HEK293 (cell line): ENCODE results near the gene TMEM239.

Source experiments
- CTCF ChIA-PET: fragments of 350-600 bp; formaldehyde crosslinking; extraction: SDS; loops from one replicate; lab custom pipeline; 2021; ENCODE audit warnings: antibody characterized with exemption; lab: Yijun Ruan, JAX
- POLR2A ChIA-PET: fragments of 300-600 bp; formaldehyde crosslinking; extraction: SDS; loops from one replicate; lab custom pipeline; 2020; ENCODE audit warnings: antibody characterized with exemption, inconsistent platforms; lab: Yijun Ruan, JAX
- H3K27ac ChIP-seq: fragments of 200-500 bp; sonication (Bioruptor generic); 2 replicates; pipeline ENCODE4 v1.5.1; 2014; ENCODE audit warnings: low read depth, low read length, control low read depth, inconsistent platforms; ENCODE audit errors: extremely low read depth
- H3K36me3 ChIP-seq, 2 experiments: fragments of 200-500 bp in 1 of 2; sonication (Bioruptor generic) in 1 of 2; 1 replicate in 1 of 2; 2 replicates in 1 of 2; pipeline ENCODE4 v1.5.1; 2014 to 2017; ENCODE audit warnings: inconsistent platforms in 2 of 2, low read length in 2 of 2; ENCODE audit not compliant: control insufficient read depth in 2 of 2, insufficient read depth in 1 of 2
- H3K4me1 ChIP-seq: fragments of 200-500 bp; sonication (Bioruptor generic); 2 replicates; pipeline ENCODE4 v1.5.1; 2014; ENCODE audit warnings: mild to moderate bottlenecking, low read length, inconsistent platforms; ENCODE audit not compliant: control insufficient read depth, insufficient read depth
- H3K4me3 ChIP-seq: 2 replicates; pipeline ENCODE4 v1.5.1; 2011; ENCODE audit warnings: low read depth, mild to moderate bottlenecking, control low read depth, low read length, moderate library complexity
- H3K9me3 ChIP-seq: fragments of 200-500 bp; sonication (Bioruptor generic); 2 replicates; pipeline ENCODE4 v1.5.1; 2014; ENCODE audit warnings: low read depth, low read length, inconsistent platforms; ENCODE audit not compliant: control insufficient read depth, insufficient read depth
- KLF8 ChIP-seq: fragments of 450-650 bp; formaldehyde crosslinking; IDR thresholded peaks from 2 replicates; pipeline ENCODE4 v1.5.1; 2016; ENCODE audit warnings: missing biosample characterization, missing genetic modification characterization
- RBAK ChIP-seq: fragments of 450-650 bp; formaldehyde crosslinking; IDR thresholded peaks from 2 replicates; pipeline ENCODE4 v1.5.1; 2016; ENCODE audit warnings: missing biosample characterization, missing genetic modification characterization
- SALL2 ChIP-seq: fragments of 450-650 bp; formaldehyde crosslinking; IDR thresholded peaks from 2 replicates; pipeline ENCODE4 v1.5.0; 2017; ENCODE audit warnings: missing biosample characterization, mild to moderate bottlenecking, missing genetic modification characterization, borderline replicate concordance
- SP7 ChIP-seq: fragments of 450-650 bp; formaldehyde crosslinking; IDR thresholded peaks from 2 replicates; pipeline ENCODE4 v1.5.1; 2016; ENCODE audit warnings: missing biosample characterization, missing genetic modification characterization
- ZNF202 ChIP-seq: fragments of 450-650 bp; formaldehyde crosslinking; IDR thresholded peaks from 2 replicates; pipeline ENCODE4 v1.5.1; 2016; ENCODE audit warnings: missing biosample characterization, missing genetic modification characterization, borderline replicate concordance
- ZNF426 ChIP-seq: fragments of 450-650 bp; formaldehyde crosslinking; IDR thresholded peaks from 2 replicates; pipeline ENCODE4 v1.5.1; 2017; ENCODE audit warnings: missing biosample characterization, missing genetic modification characterization, mild to moderate bottlenecking, inconsistent platforms, moderate library complexity
- ZNF433 ChIP-seq: fragments of 450-650 bp; formaldehyde crosslinking; IDR thresholded peaks from 2 replicates; pipeline ENCODE4 v1.5.1; 2016; ENCODE audit warnings: missing biosample characterization, missing genetic modification characterization, low read depth
- ZNF529 ChIP-seq: fragments of 450-650 bp; formaldehyde crosslinking; IDR thresholded peaks from 2 replicates; pipeline ENCODE4 v1.5.1; 2017; ENCODE audit warnings: missing genetic modification characterization, missing biosample characterization; ENCODE audit not compliant: insufficient replicate concordance
- ZNF544 ChIP-seq: fragments of 450-650 bp; formaldehyde crosslinking; IDR thresholded peaks from 2 replicates; pipeline ENCODE4 v1.5.0; 2017; ENCODE audit warnings: missing biosample characterization, missing genetic modification characterization
- ZNF549 ChIP-seq: fragments of 450-650 bp; IDR thresholded peaks from 2 replicates; pipeline ENCODE4 v1.5.1; 2018; ENCODE audit warnings: missing biosample characterization, missing genetic modification characterization, mild to moderate bottlenecking, inconsistent platforms, moderate library complexity
- ZNF654 ChIP-seq: fragments of 450-650 bp; formaldehyde crosslinking; IDR thresholded peaks from 2 replicates; pipeline ENCODE4 v1.5.1; 2016; ENCODE audit warnings: low read depth, missing biosample characterization, missing genetic modification characterization
- ZNF777 ChIP-seq: fragments of 450-650 bp; formaldehyde crosslinking; IDR thresholded peaks from 2 replicates; pipeline ENCODE4 v1.5.1; 2017; ENCODE audit warnings: missing biosample characterization, missing genetic modification characterization, borderline replicate concordance
- TF ChIP-seq, protein P1 (sequence below): fragments of 450-650 bp; formaldehyde crosslinking; IDR thresholded peaks from 2 replicates; pipeline ENCODE4 v1.5.1; 2016; ENCODE audit warnings: missing biosample characterization, missing genetic modification characterization
- TF ChIP-seq, protein P2 (sequence below): fragments of 450-650 bp; IDR thresholded peaks from 2 replicates; pipeline ENCODE4 v1.5.1; 2018; ENCODE audit warnings: missing biosample characterization, missing genetic modification characterization
- TF ChIP-seq, protein P3 (sequence below): fragments of 450-650 bp; formaldehyde crosslinking; IDR thresholded peaks from 2 replicates; pipeline ENCODE4 v1.5.1; 2016; ENCODE audit warnings: missing biosample characterization, missing genetic modification characterization, low read depth
- TF ChIP-seq, protein P4 (sequence below): fragments of 450-650 bp; formaldehyde crosslinking; IDR thresholded peaks from 2 replicates; pipeline ENCODE4 v1.5.1; 2016; ENCODE audit warnings: missing biosample characterization, missing genetic modification characterization, borderline replicate concordance
- TF ChIP-seq, protein P5 (sequence below): fragments of 450-650 bp; formaldehyde crosslinking; IDR thresholded peaks from 2 replicates; pipeline ENCODE4; 2016; ENCODE audit warnings: missing biosample characterization, missing genetic modification characterization
- TF ChIP-seq, protein P6 (sequence below): fragments of 450-650 bp; formaldehyde crosslinking; conservative IDR thresholded peaks from 2 replicates; pipeline ENCODE4 v1.5.1; 2016; ENCODE audit warnings: low read depth, missing biosample characterization, missing genetic modification characterization

Gene TMEM239

DNA sequence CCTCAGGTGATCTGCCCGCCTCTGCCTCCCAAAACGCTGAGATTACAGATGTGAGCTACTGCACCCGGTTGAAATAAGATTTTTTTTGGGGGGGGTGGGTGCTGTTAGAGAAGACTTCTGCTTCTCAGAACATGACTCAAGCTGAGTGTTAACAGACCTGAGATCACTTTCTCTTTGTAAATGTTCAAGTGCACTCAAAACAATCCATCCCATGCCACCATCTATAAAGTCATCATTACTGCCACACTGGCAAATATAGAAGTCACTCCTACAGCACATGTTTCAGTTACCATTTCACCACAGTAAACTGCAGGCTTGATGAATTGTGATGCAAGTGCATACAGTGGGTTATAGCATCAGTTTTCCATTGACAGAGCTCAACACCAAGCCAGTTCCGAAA is 33.4 kb downstream of the TMEM239 start:
- Histone ChIP-seq H3K4me3 (no peak overlapping the region), H3K36me3 (peaks cover 0 to 6% of the 10 kb centered on the region in 2 experiments; a peak in 2 of 3 replicates), H3K9me3 (no peaks in the 10 kb centered on the region), H3K27ac (no peak overlapping the region), H3K4me1 (no peaks in the 10 kb centered on the region)
- ChIA-PET POLR2A (no interaction called here), CTCF (interaction anchor here (0.6 to 12.0 kb wide), 5 partner anchors 93 to 164 kb away, joined by 3 to 159 read pairs (median 3); no protein-coding TSS in a partner anchor)
- TF ChIP-seq RBAK (tag by site-specific recombination) (no peak), ZNF529 (tag by site-specific recombination) (no peak), ZNF777 (no peak), ZNF433 (tag by site-specific recombination) (no peak), SP7 (tag by site-specific recombination) (no peak), ZNF654 (tag by site-specific recombination) (no peak), ZNF426 (tag by site-specific recombination) (no peak), ZNF544 (no peak), ZNF202 (no peak), SALL2 (tag by site-specific recombination) (no peak), ZNF549 (no peak), KLF8 (no peak)
- TF ChIP-seq, protein P1, sequence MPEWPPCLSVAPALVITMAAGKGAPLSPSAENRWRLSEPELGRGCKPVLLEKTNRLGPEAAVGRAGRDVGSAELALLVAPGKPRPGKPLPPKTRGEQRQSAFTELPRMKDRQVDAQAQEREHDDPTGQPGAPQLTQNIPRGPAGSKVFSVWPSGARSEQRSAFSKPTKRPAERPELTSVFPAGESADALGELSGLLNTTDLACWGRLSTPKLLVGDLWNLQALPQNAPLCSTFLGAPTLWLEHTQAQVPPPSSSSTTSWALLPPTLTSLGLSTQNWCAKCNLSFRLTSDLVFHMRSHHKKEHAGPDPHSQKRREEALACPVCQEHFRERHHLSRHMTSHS (tag by site-specific recombination) = no peak
- TF ChIP-seq, protein P2, sequence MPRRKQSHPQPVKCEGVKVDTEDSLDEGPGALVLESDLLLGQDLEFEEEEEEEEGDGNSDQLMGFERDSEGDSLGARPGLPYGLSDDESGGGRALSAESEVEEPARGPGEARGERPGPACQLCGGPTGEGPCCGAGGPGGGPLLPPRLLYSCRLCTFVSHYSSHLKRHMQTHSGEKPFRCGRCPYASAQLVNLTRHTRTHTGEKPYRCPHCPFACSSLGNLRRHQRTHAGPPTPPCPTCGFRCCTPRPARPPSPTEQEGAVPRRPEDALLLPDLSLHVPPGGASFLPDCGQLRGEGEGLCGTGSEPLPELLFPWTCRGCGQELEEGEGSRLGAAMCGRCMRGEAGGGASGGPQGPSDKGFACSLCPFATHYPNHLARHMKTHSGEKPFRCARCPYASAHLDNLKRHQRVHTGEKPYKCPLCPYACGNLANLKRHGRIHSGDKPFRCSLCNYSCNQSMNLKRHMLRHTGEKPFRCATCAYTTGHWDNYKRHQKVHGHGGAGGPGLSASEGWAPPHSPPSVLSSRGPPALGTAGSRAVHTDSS (tag by site-specific recombination) = no peak
- TF ChIP-seq, protein P3, sequence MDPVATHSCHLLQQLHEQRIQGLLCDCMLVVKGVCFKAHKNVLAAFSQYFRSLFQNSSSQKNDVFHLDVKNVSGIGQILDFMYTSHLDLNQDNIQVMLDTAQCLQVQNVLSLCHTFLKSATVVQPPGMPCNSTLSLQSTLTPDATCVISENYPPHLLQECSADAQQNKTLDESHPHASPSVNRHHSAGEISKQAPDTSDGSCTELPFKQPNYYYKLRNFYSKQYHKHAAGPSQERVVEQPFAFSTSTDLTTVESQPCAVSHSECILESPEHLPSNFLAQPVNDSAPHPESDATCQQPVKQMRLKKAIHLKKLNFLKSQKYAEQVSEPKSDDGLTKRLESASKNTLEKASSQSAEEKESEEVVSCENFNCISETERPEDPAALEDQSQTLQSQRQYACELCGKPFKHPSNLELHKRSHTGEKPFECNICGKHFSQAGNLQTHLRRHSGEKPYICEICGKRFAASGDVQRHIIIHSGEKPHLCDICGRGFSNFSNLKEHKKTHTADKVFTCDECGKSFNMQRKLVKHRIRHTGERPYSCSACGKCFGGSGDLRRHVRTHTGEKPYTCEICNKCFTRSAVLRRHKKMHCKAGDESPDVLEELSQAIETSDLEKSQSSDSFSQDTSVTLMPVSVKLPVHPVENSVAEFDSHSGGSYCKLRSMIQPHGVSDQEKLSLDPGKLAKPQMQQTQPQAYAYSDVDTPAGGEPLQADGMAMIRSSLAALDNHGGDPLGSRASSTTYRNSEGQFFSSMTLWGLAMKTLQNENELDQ (tag by site-specific recombination) = no peak

DNA sequence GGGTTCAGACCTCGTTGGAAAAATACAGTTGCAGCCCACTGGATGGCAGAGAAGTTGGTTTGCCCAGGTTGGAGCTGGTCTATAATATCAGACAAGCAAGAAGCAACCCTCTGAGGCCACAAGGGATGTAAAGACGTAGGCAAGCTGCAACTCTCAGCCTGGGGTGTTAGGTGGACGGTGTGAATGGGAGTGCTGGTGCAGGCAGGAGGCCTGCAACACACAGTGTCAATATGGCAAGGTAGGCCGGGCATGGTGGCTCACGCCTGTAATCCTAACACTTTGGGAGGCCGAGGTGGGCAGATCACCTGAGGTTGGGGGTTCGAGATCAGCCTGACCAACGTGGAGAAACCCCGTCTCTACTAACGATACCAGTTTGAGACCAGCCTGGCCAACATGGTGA is 34.9 kb downstream of the TMEM239 start:
- TF ChIP-seq, protein P4, sequence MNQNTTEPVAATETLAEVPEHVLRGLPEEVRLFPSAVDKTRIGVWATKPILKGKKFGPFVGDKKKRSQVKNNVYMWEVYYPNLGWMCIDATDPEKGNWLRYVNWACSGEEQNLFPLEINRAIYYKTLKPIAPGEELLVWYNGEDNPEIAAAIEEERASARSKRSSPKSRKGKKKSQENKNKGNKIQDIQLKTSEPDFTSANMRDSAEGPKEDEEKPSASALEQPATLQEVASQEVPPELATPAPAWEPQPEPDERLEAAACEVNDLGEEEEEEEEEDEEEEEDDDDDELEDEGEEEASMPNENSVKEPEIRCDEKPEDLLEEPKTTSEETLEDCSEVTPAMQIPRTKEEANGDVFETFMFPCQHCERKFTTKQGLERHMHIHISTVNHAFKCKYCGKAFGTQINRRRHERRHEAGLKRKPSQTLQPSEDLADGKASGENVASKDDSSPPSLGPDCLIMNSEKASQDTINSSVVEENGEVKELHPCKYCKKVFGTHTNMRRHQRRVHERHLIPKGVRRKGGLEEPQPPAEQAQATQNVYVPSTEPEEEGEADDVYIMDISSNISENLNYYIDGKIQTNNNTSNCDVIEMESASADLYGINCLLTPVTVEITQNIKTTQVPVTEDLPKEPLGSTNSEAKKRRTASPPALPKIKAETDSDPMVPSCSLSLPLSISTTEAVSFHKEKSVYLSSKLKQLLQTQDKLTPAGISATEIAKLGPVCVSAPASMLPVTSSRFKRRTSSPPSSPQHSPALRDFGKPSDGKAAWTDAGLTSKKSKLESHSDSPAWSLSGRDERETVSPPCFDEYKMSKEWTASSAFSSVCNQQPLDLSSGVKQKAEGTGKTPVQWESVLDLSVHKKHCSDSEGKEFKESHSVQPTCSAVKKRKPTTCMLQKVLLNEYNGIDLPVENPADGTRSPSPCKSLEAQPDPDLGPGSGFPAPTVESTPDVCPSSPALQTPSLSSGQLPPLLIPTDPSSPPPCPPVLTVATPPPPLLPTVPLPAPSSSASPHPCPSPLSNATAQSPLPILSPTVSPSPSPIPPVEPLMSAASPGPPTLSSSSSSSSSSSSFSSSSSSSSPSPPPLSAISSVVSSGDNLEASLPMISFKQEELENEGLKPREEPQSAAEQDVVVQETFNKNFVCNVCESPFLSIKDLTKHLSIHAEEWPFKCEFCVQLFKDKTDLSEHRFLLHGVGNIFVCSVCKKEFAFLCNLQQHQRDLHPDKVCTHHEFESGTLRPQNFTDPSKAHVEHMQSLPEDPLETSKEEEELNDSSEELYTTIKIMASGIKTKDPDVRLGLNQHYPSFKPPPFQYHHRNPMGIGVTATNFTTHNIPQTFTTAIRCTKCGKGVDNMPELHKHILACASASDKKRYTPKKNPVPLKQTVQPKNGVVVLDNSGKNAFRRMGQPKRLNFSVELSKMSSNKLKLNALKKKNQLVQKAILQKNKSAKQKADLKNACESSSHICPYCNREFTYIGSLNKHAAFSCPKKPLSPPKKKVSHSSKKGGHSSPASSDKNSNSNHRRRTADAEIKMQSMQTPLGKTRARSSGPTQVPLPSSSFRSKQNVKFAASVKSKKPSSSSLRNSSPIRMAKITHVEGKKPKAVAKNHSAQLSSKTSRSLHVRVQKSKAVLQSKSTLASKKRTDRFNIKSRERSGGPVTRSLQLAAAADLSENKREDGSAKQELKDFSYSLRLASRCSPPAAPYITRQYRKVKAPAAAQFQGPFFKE (tag by site-specific recombination) = no peak
- TF ChIP-seq, protein P5, sequence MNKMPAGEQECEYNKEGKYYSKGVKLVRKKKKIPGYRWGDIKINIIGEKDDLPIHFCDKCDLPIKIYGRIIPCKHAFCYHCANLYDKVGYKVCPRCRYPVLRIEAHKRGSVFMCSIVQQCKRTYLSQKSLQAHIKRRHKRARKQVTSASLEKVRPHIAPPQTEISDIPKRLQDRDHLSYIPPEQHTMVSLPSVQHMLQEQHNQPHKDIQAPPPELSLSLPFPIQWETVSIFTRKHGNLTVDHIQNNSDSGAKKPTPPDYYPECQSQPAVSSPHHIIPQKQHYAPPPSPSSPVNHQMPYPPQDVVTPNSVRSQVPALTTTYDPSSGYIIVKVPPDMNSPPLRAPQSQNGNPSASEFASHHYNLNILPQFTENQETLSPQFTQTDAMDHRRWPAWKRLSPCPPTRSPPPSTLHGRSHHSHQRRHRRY (tag by site-specific recombination) = no peak
- TF ChIP-seq, protein P6, sequence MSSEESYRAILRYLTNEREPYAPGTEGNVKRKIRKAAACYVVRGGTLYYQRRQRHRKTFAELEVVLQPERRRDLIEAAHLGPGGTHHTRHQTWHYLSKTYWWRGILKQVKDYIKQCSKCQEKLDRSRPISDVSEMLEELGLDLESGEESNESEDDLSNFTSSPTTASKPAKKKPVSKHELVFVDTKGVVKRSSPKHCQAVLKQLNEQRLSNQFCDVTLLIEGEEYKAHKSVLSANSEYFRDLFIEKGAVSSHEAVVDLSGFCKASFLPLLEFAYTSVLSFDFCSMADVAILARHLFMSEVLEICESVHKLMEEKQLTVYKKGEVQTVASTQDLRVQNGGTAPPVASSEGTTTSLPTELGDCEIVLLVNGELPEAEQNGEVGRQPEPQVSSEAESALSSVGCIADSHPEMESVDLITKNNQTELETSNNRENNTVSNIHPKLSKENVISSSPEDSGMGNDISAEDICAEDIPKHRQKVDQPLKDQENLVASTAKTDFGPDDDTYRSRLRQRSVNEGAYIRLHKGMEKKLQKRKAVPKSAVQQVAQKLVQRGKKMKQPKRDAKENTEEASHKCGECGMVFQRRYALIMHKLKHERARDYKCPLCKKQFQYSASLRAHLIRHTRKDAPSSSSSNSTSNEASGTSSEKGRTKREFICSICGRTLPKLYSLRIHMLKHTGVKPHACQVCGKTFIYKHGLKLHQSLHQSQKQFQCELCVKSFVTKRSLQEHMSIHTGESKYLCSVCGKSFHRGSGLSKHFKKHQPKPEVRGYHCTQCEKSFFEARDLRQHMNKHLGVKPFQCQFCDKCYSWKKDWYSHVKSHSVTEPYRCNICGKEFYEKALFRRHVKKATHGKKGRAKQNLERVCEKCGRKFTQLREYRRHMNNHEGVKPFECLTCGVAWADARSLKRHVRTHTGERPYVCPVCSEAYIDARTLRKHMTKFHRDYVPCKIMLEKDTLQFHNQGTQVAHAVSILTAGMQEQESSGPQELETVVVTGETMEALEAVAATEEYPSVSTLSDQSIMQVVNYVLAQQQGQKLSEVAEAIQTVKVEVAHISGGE (tag by site-specific recombination) = no peak
- TF ChIP-seq, all 188 proteins: peak for 0
- POLR2A ChIA-PET = interaction anchor here (0.7 kb wide), 1 partner anchor 414 kb away, joined by 4 read pairs; no protein-coding TSS in a partner anchor
- CTCF ChIA-PET = interaction anchor here (0.9 to 12.0 kb wide), 14 partner anchors 10 to 163 kb away, joined by 3 to 159 read pairs (median 7); partner anchors contain the start of genes PCED1A and VPS16
- peaks cover 0 to 4% of the 10 kb centered on the region in 2 experiments; a peak in 2 of 3 replicates for H3K36me3 ChIP-seq
- no peak overlapping the region for H3K4me3 ChIP-seq
- H3K9me3 ChIP-seq = no peaks in the 10 kb centered on the region
- H3K4me1 ChIP-seq = no peaks in the 10 kb centered on the region
- no peak overlapping the region for H3K27ac ChIP-seq
